ENCODE results near the gene COX4I1.

COX4I1 gene

GRCh38 chr16:85829171-85829719, 29.8 kb downstream of the COX4I1 start:
- ATAC-seq (ENCODE audit: low read depth) (no peak), DNase-seq (ENCODE audit: low spot score) (no peak)
- TF ChIP-seq CTCF (IDR thresholded peaks at IDR 0.05; ENCODE audit: poor library complexity, severe bottlenecking): no peak
- no peaks in the 10 kb centered on the region for H3K36me3 ChIP-seq (ENCODE audit: low read depth)
- no peaks in the 10 kb centered on the region for H3K4me1 ChIP-seq (ENCODE audit: insufficient read depth, poor library complexity, severe bottlenecking)
- no peak overlapping the region for H3K4me3 ChIP-seq (ENCODE audit: severe bottlenecking)
- no peaks in the 10 kb centered on the region for H3K9me3 ChIP-seq (ENCODE audit: severe bottlenecking)
- H3K27ac ChIP-seq (ENCODE audit: poor library complexity, severe bottlenecking): no peak overlapping the region
- peaks cover 30% of the 10 kb centered on the region for H3K27me3 ChIP-seq (ENCODE audit: insufficient read depth, poor library complexity, severe bottlenecking)

- no peaks in the 10 kb centered on the region for H3K9me3 ChIP-seq (ENCODE audit: severe bottlenecking)
- H3K27ac ChIP-seq (ENCODE audit: poor library complexity, severe bottlenecking): no peak overlapping the region
- ATAC-seq (ENCODE audit: low read depth): no peak
- TF ChIP-seq CTCF (IDR thresholded peaks at IDR 0.05; ENCODE audit: poor library complexity, severe bottlenecking): no peak
- no peak overlapping the region for H3K4me3 ChIP-seq (ENCODE audit: severe bottlenecking)
- DNase-seq (ENCODE audit: low spot score): no peak
- no peaks in the 10 kb centered on the region for H3K36me3 ChIP-seq (ENCODE audit: low read depth)
- H3K27me3 ChIP-seq (ENCODE audit: insufficient read depth, poor library complexity, severe bottlenecking): peaks cover 33% of the 10 kb centered on the region
- no peaks in the 10 kb centered on the region for H3K4me1 ChIP-seq (ENCODE audit: insufficient read depth, poor library complexity, severe bottlenecking)
These were observed 30.4 kb downstream of the COX4I1 start for GRCh38 chr16:85829751-85830445.

- DNase-seq (ENCODE audit: low spot score) (no peak), ATAC-seq (ENCODE audit: low read depth) (no peak)
- Histone ChIP-seq H3K27ac (ENCODE audit: poor library complexity, severe bottlenecking) (no peak overlapping the region), H3K36me3 (ENCODE audit: low read depth) (no peaks in the 10 kb centered on the region), H3K4me3 (ENCODE audit: severe bottlenecking) (no peak overlapping the region), H3K27me3 (ENCODE audit: insufficient read depth, poor library complexity, severe bottlenecking) (peaks cover 35% of the 10 kb centered on the region), H3K4me1 (ENCODE audit: insufficient read depth, poor library complexity, severe bottlenecking) (no peaks in the 10 kb centered on the region), H3K9me3 (ENCODE audit: severe bottlenecking) (no peaks in the 10 kb centered on the region)
- TF ChIP-seq CTCF (IDR thresholded peaks at IDR 0.05; ENCODE audit: poor library complexity, severe bottlenecking): no peak
These were observed 31.3 kb downstream of the COX4I1 start for GRCh38 chr16:85830821-85831220.

GRCh38 chr16:85832570-85833218, 33.2 kb downstream of the COX4I1 start:
- Histone ChIP-seq H3K27ac (ENCODE audit: poor library complexity, severe bottlenecking) (no peak overlapping the region), H3K4me3 (ENCODE audit: severe bottlenecking) (no peak overlapping the region), H3K36me3 (ENCODE audit: low read depth) (no peaks in the 10 kb centered on the region), H3K27me3 (ENCODE audit: insufficient read depth, poor library complexity, severe bottlenecking) (peaks cover 41% of the 10 kb centered on the region), H3K4me1 (ENCODE audit: insufficient read depth, poor library complexity, severe bottlenecking) (no peaks in the 10 kb centered on the region), H3K9me3 (ENCODE audit: severe bottlenecking) (no peaks in the 10 kb centered on the region)
- ATAC-seq (ENCODE audit: low read depth) (no peak), DNase-seq (ENCODE audit: low spot score) (no peak)
- TF ChIP-seq CTCF (IDR thresholded peaks at IDR 0.05; ENCODE audit: poor library complexity, severe bottlenecking): no peak

Measured in RWPE2 (cell line).